GM12878 (cell line): ENCODE data around the gene PDLIM5. TPM values are rescaled to one million over a fixed set of nuclear protein-coding genes. Genes with fewer than 3 reads are reported as not detected.
"Not testable (repeated sequence)": the region's sequence is repeated elsewhere in the genome, so short reads cannot be mapped to it uniquely, and the experiment has no call there.

Source experiments
- ATAC-seq: fragments of 200-7000 bp; cut with Tn5 transposase; 3 replicates; pipeline ENCODE4 v1.9.1; 2020; ENCODE audit warnings: mild to moderate bottlenecking, moderate library complexity
- BruUV-seq: library from RNA; stranded (reverse); fragments of 400-500 nt; replicated peaks from 2 replicates; lab custom pipeline; 2021; lab: Mats Ljungman, UMichigan
- CTCF ChIA-PET: fragments of 300-600 bp; sonication (Branson Sonifier 250); formaldehyde crosslinking; extraction: SDS; loops from one replicate; lab custom pipeline; 2021; ENCODE audit warnings: inconsistent platforms; lab: Yijun Ruan, JAX
- POLR2A ChIA-PET: fragments of 350-600 bp; formaldehyde crosslinking; extraction: SDS; loops from one replicate; lab custom pipeline; 2021; ENCODE audit warnings: inconsistent platforms; lab: Charles Lee
- RAD21 ChIA-PET: fragments of 300-600 bp; sonication (Branson Sonifier 250); formaldehyde crosslinking; loops from one replicate; lab custom pipeline; 2023; ENCODE audit warnings: antibody characterized with exemption; ENCODE audit not compliant: unreplicated experiment; lab: Charles Lee
- SMC1A ChIA-PET: fragments of 300-600 bp; sonication (Branson Sonifier 250); formaldehyde crosslinking; loops from one replicate; lab custom pipeline; 2023; ENCODE audit not compliant: unreplicated experiment, uncharacterized antibody; lab: Charles Lee
- DNase-seq: peaks from one replicate; pipeline ENCODE4 v3.0.0-alpha.2; 2011; ENCODE audit warnings: low read depth, low spot score
- FAIRE-seq: peaks from 3 replicates; lab custom pipeline; 2011; peaks lifted over from hg19 to GRCh38; lab: Jason Lieb, UNC
- H2AFZ ChIP-seq: 2 replicates; pipeline ENCODE4 v1.6.0; 2011; ENCODE audit warnings: low read depth, low read length, control low read depth; ENCODE audit not compliant: control insufficient read depth
- H3K27ac ChIP-seq: 2 replicates; pipeline ENCODE4 v1.5.1; 2011; ENCODE audit warnings: control low read depth; ENCODE audit not compliant: control insufficient read depth, insufficient read depth
- H3K27me3 ChIP-seq, 2 experiments: replicated peaks in 1 of 2; 2 replicates each; pipeline versions ENCODE4 v1.6.0 to v1.6.1; 2011; ENCODE audit warnings: low read length in 1 of 2; ENCODE audit not compliant: control insufficient read depth in 2 of 2, insufficient read depth in 2 of 2
- H3K36me3 ChIP-seq, 2 experiments: 2 replicates each; pipeline ENCODE4 v1.5.1; 2011; ENCODE audit warnings: low read length in 1 of 2; ENCODE audit not compliant: control insufficient read depth in 2 of 2, insufficient read depth in 2 of 2
- H3K4me1 ChIP-seq: 2 replicates; pipeline ENCODE4 v1.6.1; 2011; ENCODE audit warnings: mild to moderate bottlenecking, low read length, moderate library complexity, mixed read lengths; ENCODE audit not compliant: control insufficient read depth, insufficient read depth
- H3K4me2 ChIP-seq: 2 replicates; pipeline ENCODE4 v1.6.0; 2011; ENCODE audit warnings: control low read depth; ENCODE audit not compliant: control insufficient read depth, insufficient read depth
- H3K4me3 ChIP-seq: fragments of 200-600 bp; sonication (generic); 2 replicates; pipeline ENCODE4 v1.5.1; 2016
- H3K79me2 ChIP-seq: 2 replicates; pipeline ENCODE4 v1.6.0; 2011; ENCODE audit warnings: low read length; ENCODE audit not compliant: control insufficient read depth, insufficient read depth
- H3K9ac ChIP-seq: 2 replicates; pipeline ENCODE4 v1.8.0; 2011; ENCODE audit warnings: low read length, control low read depth, mixed read lengths; ENCODE audit not compliant: control insufficient read depth, insufficient read depth
- H3K9me3 ChIP-seq: replicated peaks from 3 replicates; pipeline ENCODE4 v1.5.1; 2011; ENCODE audit warnings: mild to moderate bottlenecking, low read length; ENCODE audit not compliant: control insufficient read depth, insufficient read depth
- H4K20me1 ChIP-seq: 2 replicates; pipeline ENCODE4 v1.6.0; 2011; ENCODE audit not compliant: control insufficient read depth, insufficient read depth
- CEBPB ChIP-seq, 2 experiments: fragments of 150-350 bp in 1 of 2; IDR thresholded peaks; 2 replicates each; pipeline ENCODE4 v1.6.1; 2012 to 2014; ENCODE audit warnings: low read depth in 2 of 2, low read length in 2 of 2, borderline replicate concordance in 1 of 2, inconsistent platforms in 1 of 2
- CHD4 ChIP-seq: fragments of 200-600 bp; sonication (generic); IDR thresholded peaks from 2 replicates; pipeline ENCODE4 v1.6.1; 2016; ENCODE audit warnings: mild to moderate bottlenecking
- CREM ChIP-seq: IDR thresholded peaks from 2 replicates; pipeline ENCODE4 v1.6.1; 2014; ENCODE audit warnings: antibody characterized with exemption, low read depth
- POLR2A ChIP-seq: IDR thresholded peaks from 2 replicates; pipeline ENCODE4 v1.6.1; 2011; ENCODE audit warnings: low read depth, mild to moderate bottlenecking, low read length
- RUNX3 ChIP-seq: IDR thresholded peaks from 2 replicates; pipeline ENCODE4 v1.6.1; 2012; ENCODE audit warnings: low read length, inconsistent platforms
- SMARCA5 ChIP-seq: fragments of 450-650 bp; IDR thresholded peaks from 2 replicates; pipeline ENCODE4 v1.6.1; 2017; ENCODE audit warnings: mild to moderate bottlenecking
- SREBF1 ChIP-seq: IDR thresholded peaks from 2 replicates; pipeline ENCODE4 v1.6.1; 2012; ENCODE audit warnings: mild to moderate bottlenecking, low read length
- YY1 ChIP-seq: IDR thresholded peaks from 2 replicates; pipeline ENCODE4 v1.6.1; 2011; ENCODE audit warnings: low read depth, mild to moderate bottlenecking, low read length
- ZNF207 ChIP-seq: fragments of 450-650 bp; IDR thresholded peaks from 2 replicates; pipeline ENCODE4 v1.6.1; 2014; ENCODE audit warnings: antibody characterized with exemption, mild to moderate bottlenecking, borderline replicate concordance
- ZNF622 ChIP-seq: fragments of 450-650 bp; IDR thresholded peaks from 2 replicates; pipeline ENCODE4 v1.6.1; 2017; ENCODE audit warnings: mild to moderate bottlenecking, inconsistent platforms
- ZSCAN29 ChIP-seq: fragments of 450-650 bp; IDR thresholded peaks from 2 replicates; pipeline ENCODE4 v1.6.1; 2017; ENCODE audit warnings: mild to moderate bottlenecking, moderate library complexity
- WGBS: methylation state at CpG from one replicate; pipeline ENCODE4 v1.1.6; 2016; ENCODE audit warnings: low lambda C conversion rate; ENCODE audit not compliant: insufficient replicate concordance, insufficient coverage; ENCODE audit errors: missing lambda C conversion rate; 5-methylcytosine and 5-hydroxymethylcytosine counted together
- in situ Hi-C: fragments of 300-500 bp; cut with MboI; formaldehyde crosslinking; loops from 9 replicates; pipeline ENCODE4 v1.14.3; 2018; ENCODE audit warnings: mixed read lengths
- intact Hi-C: fragments of 100-400 bp; cut with micrococcal nuclease; formaldehyde crosslinking; loops from one replicate; pipeline ENCODE4 v1.14.2; 2022; ENCODE audit not compliant: unreplicated experiment
- polyA plus RNA-seq, 11 experiments: library from polyadenylated mRNA; depleted of rRNA in 4 of 11; unstranded in 6 of 11; stranded (reverse) in 5 of 11; fragments of >200 nt; fragmentation: Nextera tagmentation in 4 of 11; fragmentation: Illumina TruSeq in 1 of 11; extraction: Ambion mirVana in 4 of 11; extraction: Trizol in 1 of 11; gene quantifications; 1 replicate in 1 of 11; 2 replicates in 10 of 11; pipeline versions ENCODE4 v1.2.1 to v1.2.3, GENCODE V29; 2011 to 2016; ENCODE audit warnings: inconsistent platforms in 2 of 11, missing spikeins in 2 of 11, low read depth in 1 of 11
- total RNA-seq, 4 experiments: library from RNA; depleted of rRNA in 3 of 4; stranded (reverse); fragments of >200 nt in 3 of 4; fragmentation: Illumina TruSeq in 1 of 4; extraction: Trizol in 1 of 4; gene quantifications; 2 replicates each; pipeline versions ENCODE4 v1.2.1 to v1.2.3, GENCODE V29; 2013 to 2021
- TF ChIP-seq, protein P1 (sequence below): fragments of 450-650 bp; formaldehyde crosslinking; IDR thresholded peaks from 2 replicates; pipeline ENCODE4 v1.5.0; 2022; ENCODE audit warnings: mild to moderate bottlenecking, missing genetic modification characterization
- TF ChIP-seq, protein P2 (sequence below): IDR thresholded peaks from 2 replicates; pipeline ENCODE4 v1.6.1; 2012; ENCODE audit warnings: low read depth, low read length, improper control_type of control experiment
- TF ChIP-seq, protein P3 (sequence below): fragments of 450-650 bp; IDR thresholded peaks from 2 replicates; pipeline ENCODE4 v1.6.1; 2016; ENCODE audit warnings: mild to moderate bottlenecking

PDLIM5 gene
- total and polyA plus RNA-seq, 10 of the 15 experiments (the other 5 are each of a cell fraction or from before 2014, with no cell fraction given), result 10.0 to 52.9 (median 20.7) TPM

DNA sequence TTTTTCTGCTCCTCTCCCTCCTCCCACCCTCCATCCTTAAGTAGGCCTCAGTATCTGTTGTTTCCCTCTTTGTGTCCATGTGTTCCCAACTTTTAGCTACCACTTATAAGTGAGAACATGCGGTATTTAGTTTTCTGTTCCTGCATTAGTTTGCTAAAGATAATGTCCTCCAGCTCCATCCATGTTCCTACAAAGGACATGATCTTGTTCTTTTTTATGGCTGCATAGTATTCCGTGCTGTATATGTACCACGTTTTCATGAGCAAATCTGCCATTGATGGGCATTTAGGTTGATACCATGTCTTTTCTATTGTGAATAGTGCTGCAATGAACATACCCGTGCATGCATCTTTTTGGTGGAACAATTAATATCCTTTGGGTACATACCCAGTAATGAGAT, 49.3 kb upstream of the PDLIM5 start:
- H2AFZ ChIP-seq, DNase-seq, H3K4me3 ChIP-seq, ATAC-seq, intact Hi-C loops, H3K4me1 ChIP-seq, FAIRE-seq, H3K27ac ChIP-seq, BruUV-seq, H3K27me3 ChIP-seq, H4K20me1 ChIP-seq, POLR2A ChIA-PET, H3K36me3 ChIP-seq, H3K9ac ChIP-seq, H3K4me2 ChIP-seq, H3K79me2 ChIP-seq, H3K9me3 ChIP-seq, in situ Hi-C loops, RAD21 ChIA-PET: not testable (repeated sequence)
- ChIA-PET CTCF (interaction anchor here (0.6 to 0.7 kb wide), 2 partner anchors 152 to 219 kb away, joined by 3 read pairs; no protein-coding TSS in a partner anchor), SMC1A (interaction anchor here (1.1 kb wide), 1 partner anchor 9 kb away, joined by 3 read pairs; no protein-coding TSS in a partner anchor)
- WGBS, result 74% methylated on average over 4 of the region's 4 CpGs

DNA sequence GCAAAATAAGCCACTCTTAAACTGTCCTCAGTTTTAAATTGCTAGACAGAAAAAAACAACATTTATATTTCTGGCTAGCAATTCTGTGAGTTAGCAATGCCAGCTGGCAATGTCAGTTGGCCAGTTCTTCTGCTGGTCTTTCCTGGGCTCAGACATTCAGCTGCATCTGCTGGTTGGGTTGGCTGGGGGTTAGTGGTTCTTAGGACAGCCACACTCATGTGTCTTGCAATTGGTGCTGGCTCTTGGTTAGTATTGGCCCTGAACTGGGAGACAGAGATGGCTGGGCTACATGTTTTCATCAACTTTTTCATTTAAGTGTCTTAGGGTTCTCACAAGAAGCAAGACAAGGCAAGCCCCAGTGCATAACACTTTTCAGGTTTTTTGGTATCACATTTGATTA, 48.0 kb upstream of the PDLIM5 start:
- SMC1A ChIA-PET, result no interaction called here

More for the DNA sequence above, 48.0 kb upstream of the PDLIM5 start:
- no peak overlapping the region for H3K27ac ChIP-seq
- ATAC-seq, result no peak
- no peak for FAIRE-seq
- no peaks in the 10 kb centered on the region for H4K20me1 ChIP-seq
- no peak for DNase-seq
- no peak overlapping the region for H3K4me2 ChIP-seq
- no peaks in the 10 kb centered on the region for H3K27me3 ChIP-seq
- ChIA-PET RAD21 (no interaction called here), CTCF (no interaction called here)
- no peak overlapping the region for H3K9ac ChIP-seq
- intact Hi-C loops, result no loop called here
- no peak overlapping the region for H3K4me3 ChIP-seq
- TF ChIP-seq SREBF1, result no peak
- no peak for TF ChIP-seq RUNX3
- no peak for TF ChIP-seq CREM
- TF ChIP-seq CEBPB (IDR thresholded peaks at IDR 0.05; ENCODE audit: borderline replicate concordance in 1 of 2, low read depth in 2 of 2, low read length in 2 of 2), result no peak
- no peak for TF ChIP-seq POLR2A
- TF ChIP-seq, protein P1, sequence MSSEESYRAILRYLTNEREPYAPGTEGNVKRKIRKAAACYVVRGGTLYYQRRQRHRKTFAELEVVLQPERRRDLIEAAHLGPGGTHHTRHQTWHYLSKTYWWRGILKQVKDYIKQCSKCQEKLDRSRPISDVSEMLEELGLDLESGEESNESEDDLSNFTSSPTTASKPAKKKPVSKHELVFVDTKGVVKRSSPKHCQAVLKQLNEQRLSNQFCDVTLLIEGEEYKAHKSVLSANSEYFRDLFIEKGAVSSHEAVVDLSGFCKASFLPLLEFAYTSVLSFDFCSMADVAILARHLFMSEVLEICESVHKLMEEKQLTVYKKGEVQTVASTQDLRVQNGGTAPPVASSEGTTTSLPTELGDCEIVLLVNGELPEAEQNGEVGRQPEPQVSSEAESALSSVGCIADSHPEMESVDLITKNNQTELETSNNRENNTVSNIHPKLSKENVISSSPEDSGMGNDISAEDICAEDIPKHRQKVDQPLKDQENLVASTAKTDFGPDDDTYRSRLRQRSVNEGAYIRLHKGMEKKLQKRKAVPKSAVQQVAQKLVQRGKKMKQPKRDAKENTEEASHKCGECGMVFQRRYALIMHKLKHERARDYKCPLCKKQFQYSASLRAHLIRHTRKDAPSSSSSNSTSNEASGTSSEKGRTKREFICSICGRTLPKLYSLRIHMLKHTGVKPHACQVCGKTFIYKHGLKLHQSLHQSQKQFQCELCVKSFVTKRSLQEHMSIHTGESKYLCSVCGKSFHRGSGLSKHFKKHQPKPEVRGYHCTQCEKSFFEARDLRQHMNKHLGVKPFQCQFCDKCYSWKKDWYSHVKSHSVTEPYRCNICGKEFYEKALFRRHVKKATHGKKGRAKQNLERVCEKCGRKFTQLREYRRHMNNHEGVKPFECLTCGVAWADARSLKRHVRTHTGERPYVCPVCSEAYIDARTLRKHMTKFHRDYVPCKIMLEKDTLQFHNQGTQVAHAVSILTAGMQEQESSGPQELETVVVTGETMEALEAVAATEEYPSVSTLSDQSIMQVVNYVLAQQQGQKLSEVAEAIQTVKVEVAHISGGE, result no peak
- TF ChIP-seq ZNF622, result no peak
- no peak for TF ChIP-seq ZSCAN29
- no peak for TF ChIP-seq SMARCA5
- TF ChIP-seq CHD4, result no peak
- TF ChIP-seq, protein P2, sequence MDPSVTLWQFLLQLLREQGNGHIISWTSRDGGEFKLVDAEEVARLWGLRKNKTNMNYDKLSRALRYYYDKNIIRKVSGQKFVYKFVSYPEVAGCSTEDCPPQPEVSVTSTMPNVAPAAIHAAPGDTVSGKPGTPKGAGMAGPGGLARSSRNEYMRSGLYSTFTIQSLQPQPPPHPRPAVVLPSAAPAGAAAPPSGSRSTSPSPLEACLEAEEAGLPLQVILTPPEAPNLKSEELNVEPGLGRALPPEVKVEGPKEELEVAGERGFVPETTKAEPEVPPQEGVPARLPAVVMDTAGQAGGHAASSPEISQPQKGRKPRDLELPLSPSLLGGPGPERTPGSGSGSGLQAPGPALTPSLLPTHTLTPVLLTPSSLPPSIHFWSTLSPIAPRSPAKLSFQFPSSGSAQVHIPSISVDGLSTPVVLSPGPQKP, result no peak
- TF ChIP-seq YY1, result no peak
- no peak for TF ChIP-seq ZNF207
- TF ChIP-seq, protein P3, sequence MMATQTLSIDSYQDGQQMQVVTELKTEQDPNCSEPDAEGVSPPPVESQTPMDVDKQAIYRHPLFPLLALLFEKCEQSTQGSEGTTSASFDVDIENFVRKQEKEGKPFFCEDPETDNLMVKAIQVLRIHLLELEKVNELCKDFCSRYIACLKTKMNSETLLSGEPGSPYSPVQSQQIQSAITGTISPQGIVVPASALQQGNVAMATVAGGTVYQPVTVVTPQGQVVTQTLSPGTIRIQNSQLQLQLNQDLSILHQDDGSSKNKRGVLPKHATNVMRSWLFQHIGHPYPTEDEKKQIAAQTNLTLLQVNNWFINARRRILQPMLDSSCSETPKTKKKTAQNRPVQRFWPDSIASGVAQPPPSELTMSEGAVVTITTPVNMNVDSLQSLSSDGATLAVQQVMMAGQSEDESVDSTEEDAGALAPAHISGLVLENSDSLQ, result no peak
- TF ChIP-seq, all 136 proteins: peak for 0
- no peaks in the 10 kb centered on the region for H3K79me2 ChIP-seq
- no peaks in the 10 kb centered on the region for H3K9me3 ChIP-seq
- in situ Hi-C loops, result no loop called here
- H3K4me1 ChIP-seq, result no peaks in the 10 kb centered on the region
- no peak overlapping the region for H2AFZ ChIP-seq
- no peaks in the 10 kb centered on the region for H3K36me3 ChIP-seq
- no TSS peak for BruUV-seq
- POLR2A ChIA-PET, result no interaction called here
